Activated T-helper 2 cell treated with anti-CD3 and anti-CD28 coated beads, Interferon-gamma antibody, Interleukin-2, Interleukin-4, amounts not matched to agents 10 μg/mL and 5 μg/mL and 100 μg/mL, durations not matched to agents 14 hours and 24 hours and 36 hours (primary cell): ENCODE measurements around the gene COL6A2. TPM values are rescaled to one million over a fixed set of nuclear protein-coding genes. Genes with fewer than 3 reads are reported as not detected.

Experiments used
- DNase-seq: peaks from one replicate; pipeline ENCODE4 v3.0.0; 2021; ENCODE audit warnings: low spot score
- H3K27ac Mint-ChIP-seq: one replicate; pipeline ENCODE4 v1.8.0; 2021; ENCODE audit warnings: mixed read lengths
- H3K27me3 Mint-ChIP-seq: one replicate; pipeline ENCODE4 v1.8.0; 2021; ENCODE audit warnings: low read depth, mixed read lengths
- H3K36me3 Mint-ChIP-seq: one replicate; pipeline ENCODE4 v1.8.0; 2021; ENCODE audit warnings: low read depth, mixed read lengths
- H3K4me1 Mint-ChIP-seq: one replicate; pipeline ENCODE4 v1.8.0; 2021; ENCODE audit warnings: low read depth, mixed read lengths
- H3K4me3 Mint-ChIP-seq: one replicate; pipeline ENCODE4 v1.8.0; 2021; ENCODE audit warnings: low read depth, mild to moderate bottlenecking, moderate library complexity, mixed read lengths
- H3K9me3 Mint-ChIP-seq: one replicate; pipeline ENCODE4 v1.8.0; 2021; ENCODE audit warnings: mixed read lengths
- intact Hi-C: fragments of 100-400 bp; cut with micrococcal nuclease; formaldehyde crosslinking; loops from one replicate; pipeline ENCODE4 v1.15.1; 2023
- total RNA-seq: library from RNA; stranded (reverse); gene quantifications from 2 replicates; pipeline ENCODE4 v1.2.3, GENCODE V29; 2022

The COL6A2 gene
- total RNA-seq = 2.2 TPM in 2 replicates

GRCh38 chr21:46097336-46098293 is at the start of gene COL6A2:
TSS of gene COL6A2 (plus strand) at chr21:46098112.
- Mint-ChIP-seq H3K27me3 (peaks cover 33% of the 10 kb centered on the region), H3K4me3 (peak within 1 kb of the TSS; percentile 54), H3K27ac (no peak within 1 kb of the TSS), H3K36me3 (no peaks in the 10 kb centered on the region), H3K4me1 (no peaks in the 10 kb centered on the region), H3K9me3 (peaks cover 6% of the 10 kb centered on the region)
- peak; percentile 39 for DNase-seq
- intact Hi-C loops = loop anchor here (2.0 kb wide), 1 partner anchor 125 kb away; no protein-coding TSS in a partner anchor

DNA sequence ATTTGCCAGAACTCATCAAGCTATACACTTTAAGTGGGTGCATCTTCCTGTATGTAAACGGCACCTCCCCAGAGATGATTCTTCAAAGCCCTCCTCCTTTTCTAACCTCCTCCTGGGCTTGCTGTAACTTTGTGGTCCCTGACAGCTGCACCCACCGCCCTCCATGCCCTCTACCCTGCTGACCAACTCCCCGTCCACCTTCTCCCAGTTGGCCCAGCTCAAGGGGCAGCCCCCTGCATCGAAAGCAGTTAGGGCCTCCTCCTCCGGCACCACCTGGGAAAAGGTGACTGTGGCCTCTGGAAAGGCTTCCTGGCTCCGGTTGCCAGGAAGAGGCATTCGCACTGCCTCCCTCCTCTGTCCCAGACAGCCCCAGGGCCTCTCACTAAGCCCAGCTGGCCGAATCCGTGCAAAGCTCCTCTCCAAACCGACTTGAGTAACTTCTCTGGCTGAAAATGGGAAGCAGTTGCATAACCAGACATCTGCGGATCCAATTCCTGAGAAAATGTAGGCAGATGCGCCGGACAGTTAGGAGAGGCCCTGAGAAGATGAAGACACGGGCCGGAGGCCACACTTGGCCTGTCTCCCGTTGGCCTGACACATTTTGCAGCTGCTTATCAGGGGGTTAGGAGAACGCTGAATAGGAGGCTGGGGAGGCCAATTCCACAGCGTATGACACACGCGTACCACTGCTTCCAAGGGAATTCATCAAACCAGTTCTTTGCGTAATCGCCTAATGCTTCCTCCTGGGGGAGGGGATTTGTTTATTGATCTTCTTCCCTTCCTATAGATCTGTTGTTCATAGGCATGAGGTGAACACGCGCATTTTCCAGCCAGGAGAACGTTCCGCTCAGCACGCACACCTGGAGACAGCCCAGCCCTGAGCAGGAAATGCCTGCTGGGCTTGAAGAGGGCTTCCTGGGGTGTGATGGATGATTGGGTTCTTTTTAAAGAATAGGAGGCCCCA is 48.7 kb upstream of the COL6A2 start:
- Mint-ChIP-seq H3K36me3 (no peaks in the 10 kb centered on the region), H3K4me3 (no peak overlapping the region), H3K4me1 (peaks cover 3% of the 10 kb centered on the region), H3K9me3 (no peaks in the 10 kb centered on the region), H3K27me3 (no peaks in the 10 kb centered on the region), H3K27ac (no peak overlapping the region)
- no peak for DNase-seq
- intact Hi-C loops = no loop called here

- intact Hi-C loops = no loop called here
- no peak overlapping the region for H3K4me3 Mint-ChIP-seq
- H3K36me3 Mint-ChIP-seq = no peaks in the 10 kb centered on the region
- H3K9me3 Mint-ChIP-seq = no peaks in the 10 kb centered on the region
- DNase-seq = no peak
- H3K27ac Mint-ChIP-seq = no peak overlapping the region
- H3K27me3 Mint-ChIP-seq = no peaks in the 10 kb centered on the region
- H3K4me1 Mint-ChIP-seq = peaks cover 3% of the 10 kb centered on the region
Measured at GRCh38 chr21:46049890-46050667, 47.8 kb upstream of the COL6A2 start.

- DNase-seq = no peak
Measured at GRCh38 chr21:46050668-46051378, 47.1 kb upstream of the COL6A2 start.

DNA sequence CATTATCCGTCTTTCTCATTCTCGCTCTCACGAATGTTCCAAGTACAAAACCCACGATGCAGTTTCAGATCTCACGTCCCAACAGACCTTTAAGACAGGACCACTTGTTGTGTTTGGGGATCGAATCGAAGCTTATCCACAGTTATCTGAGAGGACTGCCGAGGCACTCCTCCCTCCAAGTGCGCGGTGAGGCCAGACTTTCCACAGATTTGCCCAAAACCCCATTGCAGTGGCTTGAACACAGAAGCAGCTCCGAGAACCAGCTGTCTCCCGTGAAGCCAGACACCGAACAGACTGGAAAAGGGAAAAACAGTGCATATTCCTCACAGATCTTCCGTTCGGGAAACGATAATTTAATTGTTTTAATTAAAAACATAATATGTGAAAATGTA is 46.5 kb upstream of the COL6A2 start:
- Mint-ChIP-seq H3K9me3 (no peaks in the 10 kb centered on the region), H3K4me1 (peaks cover 5% of the 10 kb centered on the region), H3K36me3 (no peaks in the 10 kb centered on the region), H3K4me3 (no peak overlapping the region), H3K27ac (no peak overlapping the region), H3K27me3 (no peaks in the 10 kb centered on the region)
- DNase-seq = no peak
- intact Hi-C loops = no loop called here

More at GRCh38 chr21:46050668-46051378, 47.1 kb upstream of the COL6A2 start:
- H3K27me3 Mint-ChIP-seq = no peaks in the 10 kb centered on the region
- no peaks in the 10 kb centered on the region for H3K9me3 Mint-ChIP-seq
- intact Hi-C loops = no loop called here
- H3K4me1 Mint-ChIP-seq = peaks cover 3% of the 10 kb centered on the region
- H3K36me3 Mint-ChIP-seq = no peaks in the 10 kb centered on the region
- no peak overlapping the region for H3K4me3 Mint-ChIP-seq
- H3K27ac Mint-ChIP-seq = no peak overlapping the region

DNA sequence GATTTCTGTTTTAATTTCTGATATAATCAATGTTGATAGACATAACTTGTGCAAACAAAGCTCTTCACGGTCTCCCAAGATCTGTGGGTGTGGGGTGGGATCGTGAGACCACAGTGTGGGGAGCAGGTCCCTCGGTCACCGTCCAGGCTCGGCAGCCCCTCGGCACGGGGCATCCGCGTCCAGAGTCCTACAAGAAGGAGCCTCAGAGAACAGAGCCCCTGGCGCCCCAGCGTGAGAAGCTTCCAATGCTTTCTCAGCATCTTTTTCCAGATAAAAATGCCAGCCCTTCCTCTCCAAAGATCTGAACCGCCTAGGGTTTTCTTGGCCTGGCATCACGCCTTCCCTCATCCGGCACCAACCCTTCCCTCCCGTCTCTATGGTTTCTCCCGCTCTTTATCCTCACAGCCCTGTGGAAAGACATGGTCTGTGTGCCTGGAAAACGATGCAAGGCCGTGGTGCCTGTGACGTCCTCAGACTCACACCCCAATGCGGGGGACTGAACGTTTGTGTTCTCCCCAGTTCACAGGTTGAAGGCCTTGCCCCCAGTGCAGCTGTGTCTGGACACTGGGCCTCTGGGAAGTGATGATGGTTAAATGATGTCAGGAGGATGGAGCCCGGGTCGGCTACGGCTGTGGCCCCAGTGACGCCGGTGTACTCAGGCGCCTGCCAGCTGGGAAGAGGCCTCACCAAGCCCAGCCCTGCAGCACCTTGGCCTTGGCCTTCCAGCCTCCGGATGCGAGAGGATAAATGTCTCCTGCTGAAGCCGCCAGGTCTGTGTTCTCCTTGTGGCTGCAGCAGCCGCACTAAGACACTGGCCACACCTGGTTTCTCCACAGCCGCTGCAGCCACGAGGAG is 45.9 kb upstream of the COL6A2 start:
- Mint-ChIP-seq H3K36me3 (no peaks in the 10 kb centered on the region), H3K9me3 (no peaks in the 10 kb centered on the region), H3K4me1 (peaks cover 5% of the 10 kb centered on the region), H3K27me3 (no peaks in the 10 kb centered on the region), H3K27ac (no peak overlapping the region), H3K4me3 (no peak overlapping the region)
- intact Hi-C loops = no loop called here
- DNase-seq = no peak

- intact Hi-C loops = no loop called here
- Mint-ChIP-seq H3K4me3 (no peak overlapping the region), H3K36me3 (no peaks in the 10 kb centered on the region), H3K27me3 (peaks cover 2% of the 10 kb centered on the region), H3K27ac (no peak overlapping the region), H3K4me1 (peaks cover 9% of the 10 kb centered on the region), H3K9me3 (no peaks in the 10 kb centered on the region)
- DNase-seq = no peak
Measured at GRCh38 chr21:46052703-46053651, 44.9 kb upstream of the COL6A2 start.

DNA sequence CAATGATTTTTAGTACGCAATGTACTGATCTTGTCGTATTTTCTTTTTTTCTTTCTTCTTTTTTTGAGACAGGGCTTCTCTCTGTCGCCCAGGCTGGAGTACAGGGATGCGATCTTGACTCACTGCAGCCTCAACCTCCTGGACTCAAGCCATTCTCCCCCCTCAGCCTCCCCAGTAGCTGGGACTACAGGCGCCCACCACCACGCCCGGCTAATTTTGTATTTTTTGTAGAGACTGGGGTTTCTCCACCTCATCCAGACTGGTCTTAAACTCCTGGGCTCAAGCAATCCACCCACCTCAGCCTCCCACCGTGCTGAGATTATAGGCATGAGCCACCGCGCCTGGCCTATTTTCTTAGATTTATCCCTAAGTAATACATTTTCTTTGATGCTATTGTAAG is 43.9 kb upstream of the COL6A2 start:
- Mint-ChIP-seq H3K27me3 (peaks cover 2% of the 10 kb centered on the region), H3K4me1 (peaks cover 13% of the 10 kb centered on the region), H3K27ac (no peak overlapping the region), H3K4me3 (no peak overlapping the region), H3K36me3 (no peaks in the 10 kb centered on the region), H3K9me3 (no peaks in the 10 kb centered on the region)
- intact Hi-C loops = no loop called here
- no peak for DNase-seq

DNA sequence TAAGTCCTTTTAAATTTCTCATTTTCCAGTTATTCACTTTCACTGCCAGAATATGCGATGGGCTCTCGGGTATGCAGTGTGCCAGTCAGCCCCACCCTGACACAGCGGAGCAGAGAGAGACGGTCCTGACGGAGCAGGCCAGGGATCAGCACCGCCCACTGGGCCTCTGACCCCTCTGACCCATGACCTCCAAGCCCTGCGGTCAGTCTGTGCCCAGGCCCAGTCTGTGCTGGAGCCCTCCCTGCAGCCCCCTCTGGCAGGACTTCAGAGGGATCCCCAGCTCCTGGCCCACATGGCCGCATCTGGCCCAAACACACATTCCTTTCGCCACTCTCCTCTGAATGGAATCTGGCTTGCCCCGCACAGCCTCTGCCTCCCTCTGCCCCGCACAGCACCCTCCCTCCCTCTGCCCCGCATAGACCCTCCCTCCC is 43.4 kb upstream of the COL6A2 start:
- no peak for DNase-seq
- H3K9me3 Mint-ChIP-seq = peaks cover 3% of the 10 kb centered on the region
- peaks cover 2% of the 10 kb centered on the region for H3K27me3 Mint-ChIP-seq
- no peak overlapping the region for H3K27ac Mint-ChIP-seq
- H3K4me3 Mint-ChIP-seq = no peak overlapping the region
- no peaks in the 10 kb centered on the region for H3K36me3 Mint-ChIP-seq
- H3K4me1 Mint-ChIP-seq = peaks cover 13% of the 10 kb centered on the region
- intact Hi-C loops = no loop called here

GRCh38 chr21:46055863-46056281 is 42.0 kb upstream of the COL6A2 start:
- no peak overlapping the region for H3K27ac Mint-ChIP-seq
- peaks cover 2% of the 10 kb centered on the region for H3K27me3 Mint-ChIP-seq
- H3K36me3 Mint-ChIP-seq = no peaks in the 10 kb centered on the region
- no peak overlapping the region for H3K4me3 Mint-ChIP-seq
- peaks cover 3% of the 10 kb centered on the region for H3K9me3 Mint-ChIP-seq
- peaks cover 17% of the 10 kb centered on the region for H3K4me1 Mint-ChIP-seq
- DNase-seq = no peak
- intact Hi-C loops = no loop called here
